Transverse colon (tissue), 4 donors: ENCODE measurements around the gene NEDD4L.

ENCODE experiments used
- CTCF ChIP-seq, 5 experiments: fragments of 200-600 bp in 3 of 5; fragments of 450-650 bp in 2 of 5; sonication (generic) in 3 of 5; IDR thresholded peaks; 1 replicate in 2 of 5; 2 replicates in 3 of 5; pipeline ENCODE4 v1.5.1; 2016 to 2017; ENCODE audit warnings: antibody characterized with exemption in 5 of 5, inconsistent platforms in 3 of 5, mild to moderate bottlenecking in 2 of 5, moderate library complexity in 1 of 5
- POLR2A ChIP-seq: fragments of 450-650 bp; IDR thresholded peaks from one replicate; pipeline ENCODE4 v1.6.1; 2016; ENCODE audit warnings: antibody characterized with exemption, mild to moderate bottlenecking, moderate library complexity
- POLR2AphosphoS5 ChIP-seq, 3 donors: sonication (generic); formaldehyde crosslinking; IDR thresholded peaks; one replicate each; pipeline ENCODE4 v1.6.1; 2016; ENCODE audit warnings: antibody characterized with exemption in 3 of 3

- TF ChIP-seq CTCF (IDR thresholded peaks at IDR 0.05) (no peak), POLR2AphosphoS5 (IDR thresholded peaks at IDR 0.05) (no peak), POLR2A (no peak)
Observed at GRCh38 chr18:58033216-58033615, 10.8 kb upstream of the NEDD4L start.
